OCI-LY3 (cell line): Measurements from ENCODE around the gene ZFP62.

ENCODE experiments used
- H2AFZ ChIP-seq: fragments of 200-600, 300-600 bp; shearing (Covaris generic); 2 replicates; pipeline ENCODE4 v1.6.0; 2014; ENCODE audit warnings: antibody characterized with exemption, low read depth, low read length
- H3K27ac ChIP-seq: fragments of 200-600, 300-600 bp; sonication (generic); 2 replicates; pipeline ENCODE4 v1.5.1; 2014; ENCODE audit warnings: mild to moderate bottlenecking, low read length, moderate library complexity, mixed read lengths
- H3K27me3 ChIP-seq: fragments of 200-600, 300-600 bp; sonication (generic); 2 replicates; pipeline ENCODE4 v1.6.1; 2014; ENCODE audit warnings: low read depth, low read length, mixed read lengths
- H3K36me3 ChIP-seq: fragments of 200-600, 300-600 bp; sonication (generic); replicated peaks from 2 replicates; pipeline ENCODE3; 2014; ENCODE audit warnings: low read depth, low read length, mixed read lengths
- H3K4me1 ChIP-seq: fragments of 300-600, 200-600 bp; sonication (generic); 2 replicates; pipeline ENCODE4 v1.6.1; 2014; ENCODE audit warnings: low read length, mixed read lengths
- H3K4me2 ChIP-seq: fragments of 200-600, 300-600 bp; sonication (generic); 2 replicates; pipeline ENCODE4 v1.6.1; 2014; ENCODE audit warnings: low read length, mixed read lengths
- H3K4me3 ChIP-seq: fragments of 300-600, 200-600 bp; sonication (generic); 2 replicates; pipeline ENCODE4 v1.5.1; 2014; ENCODE audit warnings: antibody characterized with exemption, mild to moderate bottlenecking, low read length, moderate library complexity
- H3K79me2 ChIP-seq: fragments of 300-600, 200-600 bp; shearing (Covaris generic); 2 replicates; pipeline ENCODE4 v1.6.1; 2014; ENCODE audit warnings: mild to moderate bottlenecking, low read length, mixed read lengths
- H3K9ac ChIP-seq: fragments of 300-600, 200-600 bp; shearing (Covaris generic); 2 replicates; pipeline ENCODE4 v1.6.0; 2014; ENCODE audit warnings: mild to moderate bottlenecking, low read length, moderate library complexity
- H3K9me3 ChIP-seq: fragments of 200-600, 300-600 bp; shearing (Covaris generic); 2 replicates; pipeline ENCODE4 v1.6.1; 2014; ENCODE audit warnings: low read length, mixed read lengths; ENCODE audit not compliant: insufficient read depth
- H4K20me1 ChIP-seq: fragments of 200-600, 300-600 bp; sonication (generic); 2 replicates; pipeline ENCODE4 v1.6.1; 2016; ENCODE audit warnings: low read length, mixed read lengths; ENCODE audit not compliant: insufficient read depth
- EZH2phosphoT487 ChIP-seq: fragments of 200-600 bp; shearing (Covaris generic); IDR thresholded peaks from 2 replicates; pipeline ENCODE4 v1.6.1; 2018; ENCODE audit warnings: antibody characterized with exemption, mixed run types, low read depth
- TF ChIP-seq, protein P1 (sequence below): fragments of 200-600, 300-600 bp; sonication (generic); IDR thresholded peaks from 2 replicates; pipeline ENCODE4 v1.5.1; 2014; ENCODE audit warnings: antibody characterized with exemption, low read length, low read depth

Gene ZFP62

DNA sequence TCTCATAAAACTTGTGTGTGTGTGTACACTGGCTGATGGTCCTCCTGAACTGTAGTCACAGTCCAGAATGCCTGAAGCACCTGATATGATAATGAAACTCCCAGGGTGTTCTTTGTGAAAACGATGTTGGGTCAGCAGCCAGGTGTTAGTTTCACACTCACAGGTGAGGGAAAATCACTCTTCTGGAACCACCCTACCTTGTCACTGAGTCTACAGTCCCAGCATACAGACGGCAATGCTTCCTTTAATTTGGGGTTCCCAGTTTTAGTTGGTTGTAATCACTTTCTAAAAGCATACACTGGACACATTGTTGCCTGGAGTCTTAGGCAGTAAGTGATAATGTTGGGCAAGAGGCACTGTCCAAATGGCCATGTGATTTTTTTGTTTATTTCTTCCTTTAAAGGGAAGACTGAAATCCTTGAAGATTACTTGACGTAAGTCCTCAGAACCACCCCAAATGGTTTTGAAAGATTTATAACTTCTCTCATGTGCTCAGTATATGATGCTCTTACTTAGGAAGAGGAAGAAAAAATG is 40.2 kb downstream of the ZFP62 start:
- H3K27me3 ChIP-seq, result no peaks in the 10 kb centered on the region
- H3K4me3 ChIP-seq, result peak overlapping the region; percentile 27; the same call in 1 of the 2 replicates
- peaks cover 40% of the 10 kb centered on the region for H3K4me1 ChIP-seq
- H2AFZ ChIP-seq, result peak overlapping the region; percentile 51
- no peak overlapping the region for H3K9ac ChIP-seq
- H3K27ac ChIP-seq, result peak overlapping the region; percentile 42
- H3K9me3 ChIP-seq, result no peaks in the 10 kb centered on the region
- H3K36me3 ChIP-seq, result no peaks in the 10 kb centered on the region
- no peaks in the 10 kb centered on the region for H3K79me2 ChIP-seq
- TF ChIP-seq, protein P1, sequence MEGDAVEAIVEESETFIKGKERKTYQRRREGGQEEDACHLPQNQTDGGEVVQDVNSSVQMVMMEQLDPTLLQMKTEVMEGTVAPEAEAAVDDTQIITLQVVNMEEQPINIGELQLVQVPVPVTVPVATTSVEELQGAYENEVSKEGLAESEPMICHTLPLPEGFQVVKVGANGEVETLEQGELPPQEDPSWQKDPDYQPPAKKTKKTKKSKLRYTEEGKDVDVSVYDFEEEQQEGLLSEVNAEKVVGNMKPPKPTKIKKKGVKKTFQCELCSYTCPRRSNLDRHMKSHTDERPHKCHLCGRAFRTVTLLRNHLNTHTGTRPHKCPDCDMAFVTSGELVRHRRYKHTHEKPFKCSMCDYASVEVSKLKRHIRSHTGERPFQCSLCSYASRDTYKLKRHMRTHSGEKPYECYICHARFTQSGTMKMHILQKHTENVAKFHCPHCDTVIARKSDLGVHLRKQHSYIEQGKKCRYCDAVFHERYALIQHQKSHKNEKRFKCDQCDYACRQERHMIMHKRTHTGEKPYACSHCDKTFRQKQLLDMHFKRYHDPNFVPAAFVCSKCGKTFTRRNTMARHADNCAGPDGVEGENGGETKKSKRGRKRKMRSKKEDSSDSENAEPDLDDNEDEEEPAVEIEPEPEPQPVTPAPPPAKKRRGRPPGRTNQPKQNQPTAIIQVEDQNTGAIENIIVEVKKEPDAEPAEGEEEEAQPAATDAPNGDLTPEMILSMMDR, result no peak
- TF ChIP-seq EZH2phosphoT487, result no peak
- H4K20me1 ChIP-seq, result no peaks in the 10 kb centered on the region
- H3K4me2 ChIP-seq, result peak overlapping the region; percentile 62

DNA sequence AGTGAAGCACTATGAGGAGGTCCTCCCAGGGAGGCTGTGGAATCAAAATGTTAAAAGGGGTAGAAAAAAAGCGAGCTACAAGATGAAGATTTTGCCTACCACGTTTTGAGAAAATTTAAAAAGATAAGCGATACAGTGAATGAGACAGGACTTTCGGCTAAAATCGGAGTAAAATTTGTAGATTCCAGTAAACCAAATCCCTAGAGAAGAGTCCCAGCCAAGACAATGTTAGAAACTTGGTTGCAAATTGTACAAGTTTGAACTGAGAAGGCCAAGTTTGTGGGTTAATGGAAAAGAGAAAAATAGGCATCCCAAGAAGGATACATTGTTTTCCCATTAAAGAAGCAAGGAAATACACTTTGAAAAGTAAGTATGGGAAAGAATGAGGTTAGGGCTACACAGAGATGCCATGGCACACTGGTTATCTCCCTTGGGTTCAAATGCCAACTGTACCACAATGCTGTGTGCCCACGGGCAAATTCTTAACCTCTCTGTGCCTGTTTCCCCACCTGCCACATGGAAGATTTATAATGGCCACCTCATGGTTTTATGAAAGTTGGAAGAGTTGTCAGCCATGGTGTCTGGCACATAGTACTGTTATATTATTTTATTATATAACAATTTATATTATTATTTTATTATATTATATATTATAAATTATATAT is 42.3 kb downstream of the ZFP62 start:
- Histone ChIP-seq H3K9ac (no peak overlapping the region), H3K79me2 (no peaks in the 10 kb centered on the region), H2AFZ (no peak overlapping the region), H3K9me3 (no peaks in the 10 kb centered on the region), H3K4me1 (peaks cover 60% of the 10 kb centered on the region), H4K20me1 (no peaks in the 10 kb centered on the region), H3K4me2 (no peak overlapping the region), H3K36me3 (no peaks in the 10 kb centered on the region), H3K4me3 (no peak overlapping the region), H3K27me3 (no peaks in the 10 kb centered on the region), H3K27ac (no peak overlapping the region)
- TF ChIP-seq EZH2phosphoT487, result no peak
- TF ChIP-seq, protein P1, result no peak

DNA sequence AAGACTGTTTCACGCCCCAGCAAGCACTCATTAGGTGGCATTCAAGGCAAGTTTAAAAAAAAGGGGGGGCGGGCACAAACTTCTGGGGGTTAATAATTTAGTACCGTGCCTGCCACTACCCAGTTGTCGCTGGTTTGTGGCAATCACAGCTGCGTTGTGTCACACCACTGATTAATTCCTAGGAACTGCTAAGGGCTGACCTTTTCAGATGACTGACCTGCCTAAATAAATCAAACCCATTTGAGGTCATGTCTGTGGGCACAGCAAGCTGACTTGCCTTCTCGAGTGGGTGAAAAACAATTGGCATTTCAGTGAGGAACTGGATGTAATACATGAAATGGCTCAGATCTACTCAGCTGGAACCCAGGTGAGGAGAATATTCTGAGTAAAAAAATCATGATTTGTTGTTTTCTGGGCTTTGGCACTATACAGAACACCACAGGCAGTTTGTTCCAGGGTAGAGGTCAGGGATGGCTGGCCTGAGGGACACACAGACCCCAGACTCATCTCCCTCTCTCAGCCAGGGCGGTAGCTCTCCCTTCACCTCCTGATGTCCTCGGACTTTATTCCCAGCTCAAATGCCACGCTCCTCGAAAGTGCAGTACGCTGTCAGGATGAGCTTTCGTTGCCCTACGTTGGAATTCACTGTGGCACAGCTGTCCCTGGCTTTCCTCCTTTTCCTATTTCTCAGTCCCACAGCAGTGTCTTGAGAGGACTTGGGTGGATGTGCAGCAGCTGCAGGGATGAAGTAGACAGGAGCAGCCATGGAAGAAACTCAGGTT is 43.0 kb downstream of the ZFP62 start:
- no peaks in the 10 kb centered on the region for H3K9me3 ChIP-seq
- no peak overlapping the region for H3K9ac ChIP-seq
- peaks cover 67% of the 10 kb centered on the region for H3K4me1 ChIP-seq
- H2AFZ ChIP-seq, result no peak overlapping the region
- H3K4me2 ChIP-seq, result peak overlapping the region; percentile 37
- H3K27me3 ChIP-seq, result no peaks in the 10 kb centered on the region
- no peaks in the 10 kb centered on the region for H4K20me1 ChIP-seq
- no peaks in the 10 kb centered on the region for H3K36me3 ChIP-seq
- H3K27ac ChIP-seq, result no peak overlapping the region
- TF ChIP-seq, protein P1, result no peak
- TF ChIP-seq EZH2phosphoT487, result no peak
- H3K79me2 ChIP-seq, result no peaks in the 10 kb centered on the region
- no peak overlapping the region for H3K4me3 ChIP-seq
